Measurements from ENCODE around the gene PLXNA4. TPM values are rescaled to one million over a fixed set of nuclear protein-coding genes. Genes with fewer than 3 reads are reported as not detected.

PLXNA4 gene
- total RNA-seq, 1 experiment from 2014 or later, result 0.22 TPM

GRCh38 chr7:132087421-132087820, 488.8 kb downstream of the PLXNA4 start:
- no peak for DNase-seq (ENCODE audit: low spot score)

- DNase-seq (ENCODE audit: low spot score), result peak; percentile 9
Measured at GRCh38 chr7:132084776-132085388, 491.4 kb downstream of the PLXNA4 start.

- no peak for DNase-seq (ENCODE audit: low spot score)
Measured at GRCh38 chr7:132083537-132084123, 492.6 kb downstream of the PLXNA4 start.

GRCh38 chr7:132083126-132083525, 493.1 kb downstream of the PLXNA4 start:
- no peak for DNase-seq (ENCODE audit: low spot score)

GRCh38 chr7:132082394-132082793, 493.9 kb downstream of the PLXNA4 start:
- DNase-seq (ENCODE audit: low spot score), result no peak

- DNase-seq (ENCODE audit: low spot score), result no peak
Measured at GRCh38 chr7:132081686-132082085, 494.6 kb downstream of the PLXNA4 start.

GRCh38 chr7:132080967-132081668, 495.2 kb downstream of the PLXNA4 start:
- DNase-seq (ENCODE audit: low spot score), result no peak

- no peak for DNase-seq (ENCODE audit: low spot score)
Measured at GRCh38 chr7:132080467-132080866, 495.8 kb downstream of the PLXNA4 start.

- DNase-seq (ENCODE audit: low spot score), result no peak
Measured at GRCh38 chr7:132078891-132079735, 497.2 kb downstream of the PLXNA4 start.

- DNase-seq (ENCODE audit: low spot score), result no peak
Measured at GRCh38 chr7:132077971-132078685, 498.1 kb downstream of the PLXNA4 start.

GRCh38 chr7:132076301-132077035, 499.8 kb downstream of the PLXNA4 start:
- DNase-seq (ENCODE audit: low spot score), result no peak

GRCh38 chr7:132075515-132075914, 500.8 kb downstream of the PLXNA4 start:
- DNase-seq (ENCODE audit: low spot score), result no peak

- no peak for DNase-seq (ENCODE audit: low spot score)
Measured at GRCh38 chr7:132073920-132074589, 502.2 kb downstream of the PLXNA4 start.

All from A172 (cell line).